RCC 7860 (cell line): ENCODE data around the gene PSMD2.

Experiments
- DNase-seq: peaks from one replicate; pipeline ENCODE4 v3.0.0-alpha.2; 2015; ENCODE audit warnings: low spot score
- FAIRE-seq: peaks from 2 replicates; lab custom pipeline; 2012; peaks lifted over from hg19 to GRCh38; lab: Jason Lieb, UNC

PSMD2 gene

GRCh38 chr3:184354121-184354728, 55.2 kb downstream of the PSMD2 start:
- DNase-seq (peak; percentile 41), FAIRE-seq (no peak)

GRCh38 chr3:184354754-184355153, 55.7 kb downstream of the PSMD2 start:
- DNase-seq (no peak), FAIRE-seq (no peak)

GRCh38 chr3:184355261-184356040, 56.4 kb downstream of the PSMD2 start:
- DNase-seq (no peak), FAIRE-seq (no peak)

- DNase-seq: no peak
- no peak for FAIRE-seq
These were observed 58.4 kb downstream of the PSMD2 start for GRCh38 chr3:184357248-184358123.

GRCh38 chr3:184358124-184358767, 59.2 kb downstream of the PSMD2 start:
- DNase-seq (no peak), FAIRE-seq (no peak)
